Measurements from ENCODE around the gene AARS2.
A peak's percentile ranks its signal among the peaks of the same experiment; 100 is the strongest.

AARS2 gene

GRCh38 chr6:44270526-44271405 is 42.4 kb downstream of the AARS2 start:
- Histone ChIP-seq H3K4me3 (replicated peaks; ENCODE audit: insufficient read depth, low read length) (no peak overlapping the region; the same call in 1 of the 2 replicates), H3K27me3 (ENCODE audit: insufficient read depth, poor library complexity, severe bottlenecking) (peaks cover 47% of the 10 kb centered on the region), H3K27ac (replicated peaks) (no peak overlapping the region)
- TF ChIP-seq REST (IDR thresholded peaks at IDR 0.05; ENCODE audit: insufficient replicate concordance, low read depth) (peak; percentile 85), CTCF (IDR thresholded peaks at IDR 0.05; ENCODE audit: insufficient read depth, low read length) (no peak)
- DNase-seq (ENCODE audit: low read depth in 1 of 2, low spot score in 1 of 2) = no peak

GRCh38 chr6:44269921-44270525 is 43.1 kb downstream of the AARS2 start, which contains the start of gene TMEM151B:
Gene TMEM151B, plus strand, starts transcription at chr6:44270450. Its CDS starts 293 bp downstream, at chr6:44270743.
- no peak within 1 kb of the TSS for H3K27ac ChIP-seq (replicated peaks)
- peaks cover 39% of the 10 kb centered on the region for H3K27me3 ChIP-seq (ENCODE audit: insufficient read depth, poor library complexity, severe bottlenecking)
- no peak for TF ChIP-seq POLR2AphosphoS5 (IDR thresholded peaks at IDR 0.05; ENCODE audit: low read depth)
- TF ChIP-seq GABPA (IDR thresholded peaks at IDR 0.05; ENCODE audit: low read depth) = no peak
- TF ChIP-seq REST (IDR thresholded peaks at IDR 0.05; ENCODE audit: insufficient replicate concordance, low read depth) = no peak
- TF ChIP-seq SPI1 (IDR thresholded peaks at IDR 0.05; ENCODE audit: borderline replicate concordance, low read depth) = no peak
- TF ChIP-seq CTCF (IDR thresholded peaks at IDR 0.05; ENCODE audit: insufficient read depth, low read length) = no peak
- no peak for DNase-seq (ENCODE audit: low read depth in 1 of 2, low spot score in 1 of 2)
- no peak within 1 kb of the TSS; the same call in 1 of the 2 replicates for H3K4me3 ChIP-seq (replicated peaks; ENCODE audit: insufficient read depth, low read length)

GRCh38 chr6:44269178-44269920 is 43.8 kb downstream of the AARS2 start:
- H3K27me3 ChIP-seq (ENCODE audit: insufficient read depth, poor library complexity, severe bottlenecking) = peaks cover 34% of the 10 kb centered on the region
- TF ChIP-seq SPI1 (IDR thresholded peaks at IDR 0.05; ENCODE audit: borderline replicate concordance, low read depth) = peak; percentile 45; the same call in 1 of the 2 replicates
- TF ChIP-seq GABPA (IDR thresholded peaks at IDR 0.05; ENCODE audit: low read depth) = no peak
- no peak overlapping the region for H3K4me3 ChIP-seq (replicated peaks; ENCODE audit: insufficient read depth, low read length)
- no peak overlapping the region for H3K27ac ChIP-seq (replicated peaks)
- DNase-seq (ENCODE audit: low read depth in 1 of 2, low spot score in 1 of 2) = no peak

- H3K27ac ChIP-seq (replicated peaks) = no peak overlapping the region
- H3K27me3 ChIP-seq (ENCODE audit: insufficient read depth, poor library complexity, severe bottlenecking) = peaks cover 27% of the 10 kb centered on the region
- TF ChIP-seq POLR2AphosphoS5 (IDR thresholded peaks at IDR 0.05; ENCODE audit: low read depth) (no peak), SPI1 (IDR thresholded peaks at IDR 0.05; ENCODE audit: borderline replicate concordance, low read depth) (no peak), GABPA (IDR thresholded peaks at IDR 0.05; ENCODE audit: low read depth) (no peak), REST (IDR thresholded peaks at IDR 0.05; ENCODE audit: insufficient replicate concordance, low read depth) (no peak), CTCF (IDR thresholded peaks at IDR 0.05; ENCODE audit: insufficient read depth, low read length) (peak; percentile 88)
- no peak for DNase-seq (ENCODE audit: low read depth in 1 of 2, low spot score in 1 of 2)
- H3K4me3 ChIP-seq (replicated peaks; ENCODE audit: insufficient read depth, low read length) = no peak overlapping the region
These were observed 45.0 kb downstream of the AARS2 start for GRCh38 chr6:44268095-44268628.

All from HL-60 (cell line).